ENCODE data around the gene DCLK1.

DNA sequence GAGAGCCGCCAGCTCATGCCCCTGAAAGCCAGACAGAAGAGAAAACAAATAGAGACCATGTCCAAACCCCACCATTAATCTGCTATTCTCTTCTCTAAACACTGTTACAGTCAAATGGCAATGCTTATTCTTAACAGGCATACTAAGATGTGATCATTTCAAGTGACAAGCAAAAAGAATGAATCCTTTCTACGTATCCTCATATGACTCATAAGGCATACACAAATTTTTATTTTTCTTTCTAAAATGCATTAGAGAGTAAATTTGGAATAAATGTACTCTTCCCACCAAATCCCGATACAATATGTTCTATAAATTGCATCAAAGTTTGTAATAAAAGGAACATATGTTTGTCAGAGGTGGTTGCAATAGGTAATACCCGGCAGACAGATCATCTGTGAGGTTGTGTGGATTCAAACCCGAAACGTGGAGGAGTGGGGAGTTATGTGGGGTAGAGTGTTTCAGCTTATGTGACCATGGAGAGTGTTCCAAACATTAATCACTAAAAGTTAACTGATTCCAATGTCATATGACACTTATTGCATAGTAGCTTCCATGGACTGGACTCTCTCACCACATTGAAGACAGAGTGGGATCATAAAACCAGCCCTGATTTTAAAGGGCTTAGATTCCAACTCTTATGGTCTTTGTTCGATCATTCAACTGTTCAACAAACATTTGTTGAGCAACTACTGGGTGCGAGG, 213.1 kb downstream of the DCLK1 start:
- no peak for TF ChIP-seq SP1 (IDR thresholded peaks at IDR 0.05)
- TF ChIP-seq ZNF384 (IDR thresholded peaks at IDR 0.05), result no peak
- TF ChIP-seq NFRKB (IDR thresholded peaks at IDR 0.05), result no peak
- no peak for TF ChIP-seq CTBP1 (IDR thresholded peaks at IDR 0.05; ENCODE audit: borderline replicate concordance)
- TF ChIP-seq ELF4 (IDR thresholded peaks at IDR 0.05), result no peak
- TF ChIP-seq BHLHE40 (IDR thresholded peaks at IDR 0.05; ENCODE audit: borderline replicate concordance), result no peak
- TF ChIP-seq TARDBP (IDR thresholded peaks at IDR 0.05), result no peak
- no peak for TF ChIP-seq FOXA1 (IDR thresholded peaks at IDR 0.05)
- no peak for TF ChIP-seq ARNT (IDR thresholded peaks at IDR 0.05)
- no peak for TF ChIP-seq FOXK2 (IDR thresholded peaks at IDR 0.05)
- TF ChIP-seq LEF1 (IDR thresholded peaks at IDR 0.05; ENCODE audit: borderline replicate concordance), result no peak
- TF ChIP-seq PKNOX1 (IDR thresholded peaks at IDR 0.05), result no peak
- no peak for TF ChIP-seq HDGF (IDR thresholded peaks at IDR 0.05; ENCODE audit: borderline replicate concordance)
- no peak for TF ChIP-seq FOXM1 (IDR thresholded peaks at IDR 0.05; ENCODE audit: borderline replicate concordance)

Measured in HEK293T (cell line).